ENCODE results near the gene LRP1-AS. TPM values are rescaled to one million over a fixed set of nuclear protein-coding genes. Genes with fewer than 3 reads are reported as not detected.

Gene LRP1-AS
- total RNA-seq, 1 donor from 2014 or later, result not detected

- no peak for FAIRE-seq
- DNase-seq (ENCODE audit: low spot score in 2 of 2), result no peak
Observed at GRCh38 chr12:57105011-57105753, 42.2 kb downstream of the LRP1-AS start.

DNA sequence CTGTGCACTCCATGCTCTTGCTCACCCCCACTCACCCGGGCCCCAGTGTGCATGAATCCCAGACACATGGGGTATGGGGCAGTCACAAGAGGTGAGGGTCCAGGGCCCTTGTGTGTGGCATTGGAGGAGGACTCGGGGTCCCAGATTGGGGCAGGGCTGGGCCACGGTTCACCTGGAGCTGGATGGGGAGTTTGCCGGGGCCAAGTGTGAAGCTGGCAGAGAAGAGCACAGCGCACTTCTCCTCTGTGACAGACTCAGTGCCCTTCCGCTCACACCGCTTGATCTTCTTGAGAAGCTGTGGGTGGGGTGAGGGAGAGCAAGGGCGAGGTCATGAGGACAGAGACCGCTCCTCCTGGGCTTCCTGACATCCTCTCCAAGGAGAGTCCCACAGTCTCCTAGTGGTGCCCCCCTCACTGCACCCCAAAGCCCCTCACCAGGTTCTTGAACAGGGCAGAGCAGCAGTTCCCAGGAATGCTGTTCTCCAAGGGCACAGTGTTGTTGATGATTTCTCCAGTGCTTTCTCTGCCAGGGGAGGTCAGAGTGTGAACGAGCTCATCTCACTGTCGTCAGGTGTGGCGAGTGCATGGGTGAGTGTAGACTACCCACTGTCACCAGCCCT, 43.0 kb downstream of the LRP1-AS start:
- DNase-seq (ENCODE audit: low spot score in 2 of 2), result peak in 1 of 2 donors; percentile 4
- no peak for FAIRE-seq

DNA sequence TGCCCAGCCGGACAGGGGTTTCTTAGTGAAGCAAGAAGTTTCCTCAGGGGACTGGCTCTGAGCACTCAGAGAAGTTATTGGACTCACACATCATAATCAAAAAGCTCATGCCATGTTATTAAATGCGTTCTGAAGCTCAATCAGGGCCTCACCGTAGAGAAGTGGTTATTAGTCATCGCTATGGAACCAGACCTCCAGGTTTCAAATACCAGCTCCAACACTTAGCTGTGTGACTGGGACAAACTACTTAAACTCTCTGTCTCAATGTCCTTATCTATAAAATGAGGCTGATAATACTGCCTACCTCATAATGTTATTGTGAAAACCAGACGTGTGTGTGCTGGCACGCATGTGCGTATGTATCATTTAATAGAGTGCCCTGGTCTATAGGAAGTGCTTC, 43.6 kb downstream of the LRP1-AS start:
- no peak for FAIRE-seq

DNA sequence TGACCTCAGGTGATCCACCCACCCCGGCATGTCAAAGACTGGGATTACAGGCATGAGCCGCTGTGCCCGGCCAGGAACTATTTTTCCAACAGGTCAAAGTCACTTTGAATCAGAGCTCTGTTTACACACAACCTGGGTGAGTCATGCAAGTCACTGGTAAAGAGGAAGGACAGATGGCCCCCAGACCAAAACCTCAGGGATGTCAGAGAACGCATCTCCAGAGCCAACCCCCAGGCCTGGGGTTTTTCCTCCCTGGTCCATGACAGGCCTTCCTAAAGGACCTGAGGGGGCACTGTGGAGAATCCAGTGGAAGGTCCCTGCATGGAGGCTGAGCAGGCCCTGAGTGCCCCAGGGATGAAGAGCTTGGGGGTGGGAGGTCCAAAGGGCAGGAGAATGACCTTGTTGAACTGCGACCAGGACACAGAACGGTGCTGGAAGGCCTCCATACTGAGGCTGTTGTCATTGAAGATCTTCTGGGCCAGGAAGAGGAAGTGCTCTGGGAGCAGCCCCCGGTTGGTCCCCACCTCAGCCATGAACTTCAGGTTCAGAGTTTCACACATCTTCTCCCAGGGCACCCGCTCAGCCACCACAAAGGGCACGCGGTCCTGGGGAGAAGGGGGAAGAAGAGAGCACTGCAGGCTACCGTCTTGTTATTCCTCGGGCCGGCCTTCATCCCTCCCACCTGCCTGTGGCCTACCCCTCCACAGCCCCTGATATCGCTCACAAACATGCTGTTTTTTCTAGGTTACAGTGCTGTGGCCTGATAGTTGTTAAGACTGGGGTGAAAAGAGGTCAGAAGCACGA, 45.3 kb downstream of the LRP1-AS start:
- no peak for FAIRE-seq
- DNase-seq (ENCODE audit: low spot score in 2 of 2), result peak in 1 of 2 donors; percentile 6

More for the DNA sequence above, 43.6 kb downstream of the LRP1-AS start:
- DNase-seq (ENCODE audit: low spot score in 2 of 2), result no peak

DNA sequence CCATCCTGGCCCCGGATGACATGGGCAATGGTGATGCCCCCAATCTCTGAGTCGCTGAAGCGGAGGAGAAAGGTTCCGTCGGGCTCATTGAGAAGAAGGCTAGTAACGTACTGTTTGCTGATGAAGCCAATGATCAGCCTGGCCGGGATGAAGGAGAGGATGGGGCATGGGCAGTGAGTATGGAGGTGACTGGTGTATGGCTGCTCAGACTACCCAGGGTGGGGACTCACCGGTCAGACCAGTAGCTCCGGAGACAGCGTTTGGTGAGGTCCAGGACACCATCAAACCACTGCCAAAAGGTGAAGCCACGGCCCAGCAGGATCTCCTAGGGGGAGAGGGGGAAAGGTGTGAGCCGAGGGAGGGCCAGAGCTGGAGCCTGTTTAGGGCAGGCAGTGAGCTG, 47.7 kb downstream of the LRP1-AS start:
- DNase-seq (ENCODE audit: low spot score in 2 of 2) (no peak), FAIRE-seq (no peak)

- no peak for DNase-seq (ENCODE audit: low spot score in 2 of 2)
- FAIRE-seq, result no peak
Observed at GRCh38 chr12:57099047-57099714, 48.2 kb downstream of the LRP1-AS start.

DNA sequence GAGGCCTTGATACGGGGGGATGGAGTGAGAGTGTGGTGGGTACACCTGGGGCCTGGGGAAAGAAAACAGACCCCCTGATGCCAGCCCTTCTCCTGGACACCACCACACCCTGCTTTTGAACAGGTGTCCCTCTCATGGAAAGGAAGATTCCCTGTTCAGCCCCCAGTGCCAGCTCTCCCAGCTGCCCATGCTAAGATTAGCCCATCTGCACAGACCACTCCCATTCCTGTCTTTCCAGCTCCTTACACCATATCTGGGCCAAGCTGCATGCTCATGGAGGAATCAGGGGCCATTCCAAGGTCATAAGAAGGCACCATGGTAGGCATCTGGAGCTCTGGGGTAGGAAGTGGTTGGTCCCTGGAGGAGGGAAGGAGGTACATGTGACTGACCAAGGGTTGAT, 48.9 kb downstream of the LRP1-AS start:
- FAIRE-seq (no peak), DNase-seq (ENCODE audit: low spot score in 2 of 2) (no peak)

- no peak for DNase-seq (ENCODE audit: low spot score in 2 of 2)
- FAIRE-seq, result no peak
Observed at GRCh38 chr12:57097554-57097835, 49.9 kb downstream of the LRP1-AS start.

GRCh38 chr12:57096748-57097553, 50.5 kb downstream of the LRP1-AS start:
- DNase-seq (ENCODE audit: low spot score in 2 of 2) (no peak), FAIRE-seq (no peak)

- DNase-seq (ENCODE audit: low spot score in 2 of 2) (peak in 1 of 2 donors; percentile 22), FAIRE-seq (no peak)
Observed at GRCh38 chr12:57096099-57096572, 51.3 kb downstream of the LRP1-AS start.

DNA sequence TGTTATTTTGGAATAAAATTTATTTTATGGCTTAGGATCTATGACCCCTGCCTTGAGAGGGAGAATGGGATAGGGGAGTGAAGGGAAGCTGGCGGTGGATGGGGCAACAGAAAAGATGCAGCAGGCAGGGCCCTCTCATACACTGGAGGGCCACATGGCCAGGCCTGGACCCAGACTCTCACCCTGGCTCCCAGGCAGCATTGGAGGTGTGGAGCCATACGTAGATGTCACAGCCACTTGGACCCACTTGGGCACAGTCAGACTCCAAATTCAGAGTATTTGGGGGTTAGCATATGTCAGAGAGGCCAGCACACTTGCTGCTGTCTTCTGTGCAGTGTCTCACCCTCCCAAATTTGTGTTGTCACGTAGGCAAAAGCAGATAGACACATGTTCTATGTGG, 52.0 kb downstream of the LRP1-AS start:
- no peak for FAIRE-seq

More for the DNA sequence above, 52.0 kb downstream of the LRP1-AS start:
- peak in 1 of 2 donors; percentile 11 for DNase-seq (ENCODE audit: low spot score in 2 of 2)

Small RNA genes within 50 kb of the gene (small RNA-seq; reads per million reads assigned to genes)
- gene MIR1228, result not detected

Other genes starting within 250 kb of the LRP1-AS start
- gene SDR9C7, start 213.2 kb downstream of the LRP1-AS start, total RNA-seq, result 0.41 TPM
- 0.41 TPM for gene RDH16, start 190.0 kb downstream of the LRP1-AS start, total RNA-seq
- gene ZBTB39, start 141.1 kb downstream of the LRP1-AS start, total RNA-seq, result 8.2 TPM
- gene TAC3, start 131.1 kb downstream of the LRP1-AS start, total RNA-seq, result 0.82 TPM
- gene MYO1A, start 97.5 kb downstream of the LRP1-AS start, total RNA-seq, result not detected
- gene NEMP1, start 68.8 kb downstream of the LRP1-AS start, total RNA-seq, result 5.3 TPM
- gene NAB2, start 58.5 kb downstream of the LRP1-AS start, total RNA-seq, result 30.2 TPM
- 2.4 TPM for gene STAT6, start 36.3 kb downstream of the LRP1-AS start, total RNA-seq
- 63.2 TPM for gene LRP1, start 19.1 kb downstream of the LRP1-AS start, total RNA-seq
- 0.82 TPM for gene NXPH4, start 69.2 kb upstream of the LRP1-AS start, total RNA-seq
- gene SHMT2, start 82.1 kb upstream of the LRP1-AS start, total RNA-seq, result 28.9 TPM
- gene STAC3, start 103.6 kb upstream of the LRP1-AS start, total RNA-seq, result 1.6 TPM

Data from frontal cortex (tissue), 4 donors.